WTC11 (cell line): ENCODE data around the gene TMEM229B. TPM values are rescaled to one million over a fixed set of nuclear protein-coding genes. Genes with fewer than 3 reads are reported as not detected.

Experiments
- ATAC-seq: fragments of 200-7000 bp; cut with Tn5 transposase; 2 replicates; pipeline ENCODE4 v1.10.0; 2021; ENCODE audit warnings: mild to moderate bottlenecking, moderate library complexity
- CTCF ChIA-PET: fragments of 300-600 bp; sonication (Branson Sonifier 250); formaldehyde crosslinking; loops from one replicate; lab custom pipeline; 2021; ENCODE audit warnings: antibody characterized with exemption; lab: Charles Lee
- POLR2A ChIA-PET: fragments of 350-600 bp; sonication (Branson Sonifier 250); formaldehyde crosslinking; loops from one replicate; lab custom pipeline; 2021; ENCODE audit warnings: antibody characterized with exemption; lab: Charles Lee
- DNase-seq: peaks from one replicate; pipeline ENCODE4 v3.0.0; 2021; ENCODE audit warnings: low spot score
- H3K27ac Mint-ChIP-seq: 2 replicates; pipeline ENCODE4 v1.8.0; 2021; ENCODE audit warnings: mixed read lengths
- H3K27me3 Mint-ChIP-seq: 2 replicates; pipeline ENCODE4 v1.8.0; 2021; ENCODE audit warnings: low read depth, mild to moderate bottlenecking, moderate library complexity, mixed read lengths
- H3K36me3 Mint-ChIP-seq: 2 replicates; pipeline ENCODE4 v1.8.0; 2021; ENCODE audit warnings: mixed read lengths
- H3K4me1 Mint-ChIP-seq: 2 replicates; pipeline ENCODE4 v1.8.0; 2022; ENCODE audit warnings: mixed read lengths
- H3K4me3 Mint-ChIP-seq: 2 replicates; pipeline ENCODE4 v1.8.0; 2021; ENCODE audit warnings: mild to moderate bottlenecking, moderate library complexity, mixed read lengths
- H3K9me3 Mint-ChIP-seq: 2 replicates; pipeline ENCODE4 v1.8.0; 2021; ENCODE audit warnings: mixed read lengths
- ATF3 ChIP-seq: sonication (generic); formaldehyde crosslinking; conservative IDR thresholded peaks from 2 replicates; pipeline ENCODE4 v1.8.1; 2022; ENCODE audit warnings: mild to moderate bottlenecking, missing genetic modification reagents
- CREB1 ChIP-seq: sonication (generic); formaldehyde crosslinking; IDR thresholded peaks from 2 replicates; pipeline ENCODE4 v1.8.0; 2023; ENCODE audit warnings: mild to moderate bottlenecking, missing genetic modification reagents
- CREM ChIP-seq: sonication (generic); formaldehyde crosslinking; IDR thresholded peaks from 2 replicates; pipeline ENCODE4 v1.8.1; 2022; ENCODE audit warnings: mild to moderate bottlenecking, missing genetic modification reagents, moderate library complexity
- EMX1 ChIP-seq: fragments of 250-450 bp; sonication (Bioruptor Pico); IDR thresholded peaks from 2 replicates; pipeline ENCODE4 v1.8.0; 2021; ENCODE audit warnings: mild to moderate bottlenecking
- FOXK1 ChIP-seq: sonication (generic); formaldehyde crosslinking; IDR thresholded peaks from 2 replicates; pipeline ENCODE4 v1.8.0; 2022; ENCODE audit warnings: mild to moderate bottlenecking, moderate library complexity, missing genetic modification reagents
- GTF2I ChIP-seq: fragments of 250-450 bp; sonication (Bioruptor Pico); conservative IDR thresholded peaks from 2 replicates; pipeline ENCODE4 v1.4.0; 2021; ENCODE audit warnings: mild to moderate bottlenecking
- HMGXB4 ChIP-seq: sonication (generic); formaldehyde crosslinking; IDR thresholded peaks from 2 replicates; pipeline ENCODE4 v1.8.1; 2023; ENCODE audit warnings: mild to moderate bottlenecking, moderate library complexity, missing genetic modification reagents
- IRF2 ChIP-seq: sonication (generic); formaldehyde crosslinking; IDR thresholded peaks from 2 replicates; pipeline ENCODE4 v1.8.0; 2022; ENCODE audit warnings: low read depth, missing genetic modification reagents, borderline replicate concordance
- JUN ChIP-seq: sonication (generic); formaldehyde crosslinking; IDR thresholded peaks from 2 replicates; pipeline ENCODE4 v1.8.0; 2023; ENCODE audit warnings: mild to moderate bottlenecking, missing genetic modification reagents
- SP1 ChIP-seq: sonication (generic); formaldehyde crosslinking; conservative IDR thresholded peaks from 2 replicates; pipeline ENCODE4 v1.8.1; 2022; ENCODE audit warnings: missing genetic modification reagents
- TEAD4 ChIP-seq: sonication (generic); formaldehyde crosslinking; IDR thresholded peaks from 2 replicates; pipeline ENCODE4 v1.8.0; 2022; ENCODE audit warnings: mild to moderate bottlenecking, missing genetic modification reagents
- ZMAT4 ChIP-seq: fragments of 250-450 bp; sonication (Bioruptor Pico); IDR thresholded peaks from 2 replicates; pipeline ENCODE4 v1.9.0; 2021; ENCODE audit warnings: mild to moderate bottlenecking
- ZNF281 ChIP-seq: sonication (generic); formaldehyde crosslinking; IDR thresholded peaks from 2 replicates; pipeline ENCODE4 v1.8.0; 2023; ENCODE audit warnings: mild to moderate bottlenecking, missing genetic modification reagents
- ZNF425 ChIP-seq: fragments of 250-450 bp; sonication (Bioruptor Pico); conservative IDR thresholded peaks from 2 replicates; pipeline ENCODE4 v1.9.0; 2021; ENCODE audit warnings: mild to moderate bottlenecking
- ZNF512 ChIP-seq: sonication (generic); formaldehyde crosslinking; IDR thresholded peaks from 2 replicates; pipeline ENCODE4 v1.8.1; 2022; ENCODE audit warnings: missing genetic modification reagents, borderline replicate concordance
- ZNF532 ChIP-seq: fragments of 250-450 bp; sonication (Bioruptor Pico); IDR thresholded peaks from 2 replicates; pipeline ENCODE4 v1.9.0; 2021; ENCODE audit warnings: mild to moderate bottlenecking, borderline replicate concordance
- ZNF671 ChIP-seq: fragments of 250-450 bp; sonication (Bioruptor Pico); IDR thresholded peaks from 2 replicates; pipeline ENCODE4 v1.8.0; 2021; ENCODE audit warnings: mild to moderate bottlenecking
- ZSCAN18 ChIP-seq: fragments of 250-450 bp; sonication (Bioruptor Pico); IDR thresholded peaks from 2 replicates; pipeline ENCODE4 v2.1.2; 2022; ENCODE audit warnings: mild to moderate bottlenecking, moderate library complexity
- total RNA-seq: library from RNA; stranded (reverse); gene quantifications from 3 replicates; pipeline ENCODE4 v1.2.3, GENCODE V29; 2021

TMEM229B gene
- total RNA-seq, 1 experiment from 2014 or later: 0.90 TPM

GRCh38 chr14:67514650-67515385, 26.3 kb upstream of the TMEM229B start:
- peak; percentile 57 for ATAC-seq
- H3K27me3 Mint-ChIP-seq: peaks cover 77% of the 10 kb centered on the region
- TF ChIP-seq GTF2I (CRISPR knock-in tag) (no peak), ZNF532 (CRISPR knock-in tag) (no peak), CREB1 (no peak), JUN (CRISPR knock-in tag) (no peak), SP1 (CRISPR knock-in tag) (0 out of 2 replicates have a peak, but pooled peaks have one; percentile 12), ATF3 (CRISPR knock-in tag) (no peak), CREM (CRISPR knock-in tag) (0 out of 2 replicates have a peak, but pooled peaks have one; percentile 21), ZNF512 (CRISPR knock-in tag) (no peak), TEAD4 (CRISPR knock-in tag) (no peak), ZNF671 (CRISPR knock-in tag) (no peak)
- peaks cover 21% of the 10 kb centered on the region for H3K4me1 Mint-ChIP-seq
- peak; percentile 32 for DNase-seq
- CTCF ChIA-PET: interaction anchor here (0.5 to 8.5 kb wide), 10 partner anchors 12 to 231 kb away, joined by 3 to 83 read pairs (median 6); partner anchors contain the start of genes ATP6V1D, PIGH and PLEKHH1
- no peaks in the 10 kb centered on the region for H3K36me3 Mint-ChIP-seq
- POLR2A ChIA-PET: interaction anchor here (0.9 kb wide), 1 partner anchor 18 kb away, joined by 3 read pairs; no protein-coding TSS in a partner anchor
- H3K9me3 Mint-ChIP-seq: no peaks in the 10 kb centered on the region
- no peak overlapping the region for H3K27ac Mint-ChIP-seq
- peak overlapping the region; percentile 80 for H3K4me3 Mint-ChIP-seq

GRCh38 chr14:67514203-67514607, 25.7 kb upstream of the TMEM229B start:
- DNase-seq (no peak), ATAC-seq (peak; percentile 10; the same call in 1 of the 2 replicates)
- Mint-ChIP-seq H3K4me1 (peaks cover 21% of the 10 kb centered on the region), H3K4me3 (peak overlapping the region; percentile 80), H3K27me3 (peaks cover 71% of the 10 kb centered on the region), H3K9me3 (no peaks in the 10 kb centered on the region), H3K27ac (no peak overlapping the region), H3K36me3 (no peaks in the 10 kb centered on the region)
- POLR2A ChIA-PET: interaction anchor here (0.6 to 0.9 kb wide), 2 partner anchors 19 to 89 kb away, joined by 3 read pairs; no protein-coding TSS in a partner anchor
- CTCF ChIA-PET: interaction anchor here (0.5 to 8.5 kb wide), 7 partner anchors 12 to 230 kb away, joined by 3 to 83 read pairs (median 8); partner anchors contain the start of genes PIGH and PLEKHH1
- no peak for TF ChIP-seq FOXK1 (CRISPR knock-in tag)
- no peak for TF ChIP-seq ZNF425 (CRISPR knock-in tag)
- TF ChIP-seq HMGXB4 (CRISPR knock-in tag): no peak
- TF ChIP-seq EMX1 (CRISPR knock-in tag): no peak
- no peak for TF ChIP-seq ZSCAN18 (CRISPR knock-in tag)
- no peak for TF ChIP-seq ZMAT4
- no peak for TF ChIP-seq ZNF281 (CRISPR knock-in tag)
- no peak for TF ChIP-seq IRF2 (CRISPR knock-in tag)
